IMR-90 (cell line): Measurements from ENCODE around the gene DOK3.

ENCODE experiments used
- MAZ ChIP-seq: IDR thresholded peaks from 2 replicates; pipeline ENCODE4 v1.6.1; 2012; ENCODE audit warnings: low read depth, mild to moderate bottlenecking, low read length, improper control_type of control experiment, moderate library complexity, borderline replicate concordance
- TF ChIP-seq, protein P1 (sequence below): conservative IDR thresholded peaks from 2 replicates; pipeline ENCODE4 v1.5.1; 2012; ENCODE audit warnings: mild to moderate bottlenecking, low read depth, low read length, improper control_type of control experiment

DNA sequence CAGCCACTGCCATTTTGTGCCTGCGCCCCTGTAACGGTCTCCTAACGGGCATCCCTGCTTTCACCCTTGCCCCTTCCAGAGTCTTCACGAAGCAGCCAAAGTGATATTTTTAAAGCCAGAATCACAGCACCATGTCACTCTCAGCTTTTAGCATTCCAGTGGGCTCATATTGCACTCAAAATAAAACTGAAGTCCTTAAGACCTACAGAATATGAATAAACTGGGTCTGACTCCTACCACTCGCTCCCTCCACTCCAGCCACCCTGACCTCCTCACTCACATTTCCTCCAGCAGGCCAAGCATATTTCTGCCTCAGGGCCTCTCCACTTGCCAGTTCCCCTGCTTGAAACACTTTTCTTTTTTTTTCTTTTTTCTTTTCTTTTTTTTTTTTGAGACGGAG lies 9.8 kb downstream of the DOK3 start:
- TF ChIP-seq, protein P1, sequence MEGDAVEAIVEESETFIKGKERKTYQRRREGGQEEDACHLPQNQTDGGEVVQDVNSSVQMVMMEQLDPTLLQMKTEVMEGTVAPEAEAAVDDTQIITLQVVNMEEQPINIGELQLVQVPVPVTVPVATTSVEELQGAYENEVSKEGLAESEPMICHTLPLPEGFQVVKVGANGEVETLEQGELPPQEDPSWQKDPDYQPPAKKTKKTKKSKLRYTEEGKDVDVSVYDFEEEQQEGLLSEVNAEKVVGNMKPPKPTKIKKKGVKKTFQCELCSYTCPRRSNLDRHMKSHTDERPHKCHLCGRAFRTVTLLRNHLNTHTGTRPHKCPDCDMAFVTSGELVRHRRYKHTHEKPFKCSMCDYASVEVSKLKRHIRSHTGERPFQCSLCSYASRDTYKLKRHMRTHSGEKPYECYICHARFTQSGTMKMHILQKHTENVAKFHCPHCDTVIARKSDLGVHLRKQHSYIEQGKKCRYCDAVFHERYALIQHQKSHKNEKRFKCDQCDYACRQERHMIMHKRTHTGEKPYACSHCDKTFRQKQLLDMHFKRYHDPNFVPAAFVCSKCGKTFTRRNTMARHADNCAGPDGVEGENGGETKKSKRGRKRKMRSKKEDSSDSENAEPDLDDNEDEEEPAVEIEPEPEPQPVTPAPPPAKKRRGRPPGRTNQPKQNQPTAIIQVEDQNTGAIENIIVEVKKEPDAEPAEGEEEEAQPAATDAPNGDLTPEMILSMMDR = no peak
- no peak for TF ChIP-seq MAZ
